RWPE2 (cell line): ENCODE measurements around the gene GJA5.

Experiments
- ATAC-seq: fragments of 200-7000 bp; cut with Tn5 transposase; 3 replicates; pipeline ENCODE4 v1.9.1; 2021; ENCODE audit warnings: low read depth
- DNase-seq: peaks from one replicate; pipeline ENCODE4 v3.0.0-alpha.2; 2020; ENCODE audit warnings: low spot score
- H3K27ac ChIP-seq: fragments of 450-650 bp; 2 replicates; pipeline ENCODE4 v1.5.1; 2017; ENCODE audit warnings: mild to moderate bottlenecking; ENCODE audit not compliant: poor library complexity, severe bottlenecking
- H3K27me3 ChIP-seq: fragments of 250-450 bp; sonication (Bioruptor Pico); 2 replicates; pipeline ENCODE4 v1.5.1; 2021; ENCODE audit warnings: mild to moderate bottlenecking, moderate library complexity; ENCODE audit not compliant: insufficient read depth, poor library complexity, severe bottlenecking
- H3K36me3 ChIP-seq: fragments of 250-450 bp; sonication (Bioruptor Pico); 2 replicates; pipeline ENCODE4 v1.5.1; 2020; ENCODE audit warnings: low read depth, mild to moderate bottlenecking, moderate library complexity
- H3K4me1 ChIP-seq: fragments of 250-450 bp; sonication (Bioruptor Pico); 2 replicates; pipeline ENCODE4 v1.5.1; 2021; ENCODE audit warnings: mild to moderate bottlenecking, moderate library complexity; ENCODE audit not compliant: insufficient read depth, poor library complexity, severe bottlenecking
- H3K4me3 ChIP-seq: fragments of 250-450 bp; sonication (Bioruptor Pico); 2 replicates; pipeline ENCODE4 v1.5.1; 2021; ENCODE audit warnings: mild to moderate bottlenecking, moderate library complexity; ENCODE audit not compliant: severe bottlenecking
- H3K9me3 ChIP-seq: fragments of 250-450 bp; sonication (Bioruptor Pico); 2 replicates; pipeline ENCODE4 v1.5.1; 2021; ENCODE audit warnings: mild to moderate bottlenecking, moderate library complexity; ENCODE audit not compliant: severe bottlenecking
- TF ChIP-seq, protein P1 (sequence below): fragments of 450-650 bp; IDR thresholded peaks from one replicate; pipeline ENCODE4 v1.5.1; 2017; ENCODE audit warnings: mild to moderate bottlenecking, moderate library complexity; ENCODE audit not compliant: poor library complexity, severe bottlenecking

GJA5 gene

DNA sequence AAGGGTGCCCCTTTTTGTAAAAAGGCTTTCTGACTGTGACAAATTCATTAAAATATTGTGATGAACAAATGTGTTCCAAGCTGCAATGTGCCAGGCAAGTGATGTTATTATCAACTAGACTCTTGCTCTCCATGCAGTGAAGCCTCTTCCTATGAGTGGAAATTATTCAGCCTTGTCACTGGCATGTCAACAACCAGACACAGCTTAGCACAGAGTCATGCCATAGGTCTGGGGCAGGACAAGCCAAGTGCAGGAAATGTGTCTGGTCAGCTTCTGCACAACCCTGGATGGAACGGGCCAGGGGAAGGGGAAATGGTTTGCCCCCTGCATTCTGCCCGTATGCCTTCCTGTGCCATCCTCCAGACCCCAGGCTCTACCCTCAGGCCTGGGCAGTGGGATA lies 27.4 kb upstream of the GJA5 start:
- no peaks in the 10 kb centered on the region for H3K27me3 ChIP-seq
- TF ChIP-seq, protein P1, sequence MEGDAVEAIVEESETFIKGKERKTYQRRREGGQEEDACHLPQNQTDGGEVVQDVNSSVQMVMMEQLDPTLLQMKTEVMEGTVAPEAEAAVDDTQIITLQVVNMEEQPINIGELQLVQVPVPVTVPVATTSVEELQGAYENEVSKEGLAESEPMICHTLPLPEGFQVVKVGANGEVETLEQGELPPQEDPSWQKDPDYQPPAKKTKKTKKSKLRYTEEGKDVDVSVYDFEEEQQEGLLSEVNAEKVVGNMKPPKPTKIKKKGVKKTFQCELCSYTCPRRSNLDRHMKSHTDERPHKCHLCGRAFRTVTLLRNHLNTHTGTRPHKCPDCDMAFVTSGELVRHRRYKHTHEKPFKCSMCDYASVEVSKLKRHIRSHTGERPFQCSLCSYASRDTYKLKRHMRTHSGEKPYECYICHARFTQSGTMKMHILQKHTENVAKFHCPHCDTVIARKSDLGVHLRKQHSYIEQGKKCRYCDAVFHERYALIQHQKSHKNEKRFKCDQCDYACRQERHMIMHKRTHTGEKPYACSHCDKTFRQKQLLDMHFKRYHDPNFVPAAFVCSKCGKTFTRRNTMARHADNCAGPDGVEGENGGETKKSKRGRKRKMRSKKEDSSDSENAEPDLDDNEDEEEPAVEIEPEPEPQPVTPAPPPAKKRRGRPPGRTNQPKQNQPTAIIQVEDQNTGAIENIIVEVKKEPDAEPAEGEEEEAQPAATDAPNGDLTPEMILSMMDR, result no peak
- no peaks in the 10 kb centered on the region for H3K4me1 ChIP-seq
- no peaks in the 10 kb centered on the region for H3K9me3 ChIP-seq
- DNase-seq, result no peak
- H3K27ac ChIP-seq, result no peak overlapping the region
- no peak overlapping the region for H3K4me3 ChIP-seq
- no peaks in the 10 kb centered on the region for H3K36me3 ChIP-seq
- ATAC-seq, result no peak

DNA sequence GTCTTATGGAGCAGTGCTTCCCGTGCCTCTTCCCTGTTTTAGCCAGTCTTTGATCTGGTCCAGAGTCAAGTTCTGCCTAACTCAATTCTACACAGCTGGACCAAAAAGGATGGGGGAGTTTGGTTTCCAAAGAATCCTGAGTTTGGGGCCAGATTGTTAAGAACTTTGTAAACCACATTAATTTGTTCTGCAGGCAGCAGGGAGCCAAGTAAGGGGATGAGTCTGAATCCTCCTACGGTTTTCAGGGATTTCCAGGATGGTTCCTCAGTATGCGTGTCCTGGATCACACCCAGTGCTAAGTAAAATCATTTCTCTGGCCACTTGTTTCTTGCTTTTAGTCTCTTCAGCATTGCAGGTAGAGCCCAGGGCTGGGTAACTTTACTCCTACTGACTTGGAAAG lies 26.1 kb upstream of the GJA5 start:
- Histone ChIP-seq H3K9me3 (no peaks in the 10 kb centered on the region), H3K4me3 (no peak overlapping the region), H3K27ac (no peak overlapping the region), H3K27me3 (no peaks in the 10 kb centered on the region), H3K36me3 (no peaks in the 10 kb centered on the region), H3K4me1 (no peaks in the 10 kb centered on the region)
- DNase-seq (no peak), ATAC-seq (no peak)
- TF ChIP-seq, protein P1, result no peak

DNA sequence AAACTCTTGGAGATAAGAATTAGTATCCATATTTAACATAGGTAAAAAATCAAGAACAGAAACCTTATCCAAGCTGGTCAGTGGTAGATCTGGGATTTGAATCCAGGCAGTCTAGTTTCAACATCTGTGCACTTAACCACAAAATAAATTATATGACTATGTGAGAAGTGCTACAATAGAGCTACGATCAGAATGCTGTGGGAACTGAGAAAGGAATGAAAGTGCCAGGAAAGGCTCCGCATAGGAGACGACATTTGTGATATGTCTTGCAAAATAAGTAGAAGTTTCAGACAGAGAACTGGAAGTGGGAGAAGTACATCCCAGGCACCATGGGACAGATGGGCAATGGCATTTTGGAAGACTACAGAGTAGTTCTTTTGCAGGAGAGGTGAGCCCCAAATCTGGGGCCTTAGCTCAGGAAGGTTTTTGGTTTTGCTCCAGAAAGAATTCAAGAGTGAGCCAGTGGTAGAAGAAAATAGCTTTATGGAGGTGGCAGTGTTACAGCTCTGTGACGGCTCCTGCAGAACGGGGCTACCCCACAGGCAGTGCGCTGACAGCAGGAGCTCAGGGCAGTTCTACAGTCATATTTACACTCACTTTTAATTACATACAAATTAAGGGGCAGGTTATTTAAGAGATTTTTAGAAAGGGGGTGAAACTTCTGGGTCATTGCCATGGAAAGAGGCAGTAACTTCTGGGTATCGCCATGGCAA lies 25.5 kb upstream of the GJA5 start:
- TF ChIP-seq, protein P1, result no peak
- H3K9me3 ChIP-seq, result no peaks in the 10 kb centered on the region
- DNase-seq (no peak), ATAC-seq (no peak)
- no peak overlapping the region for H3K4me3 ChIP-seq
- no peaks in the 10 kb centered on the region for H3K36me3 ChIP-seq
- no peaks in the 10 kb centered on the region for H3K27me3 ChIP-seq
- no peaks in the 10 kb centered on the region for H3K4me1 ChIP-seq
- no peak overlapping the region for H3K27ac ChIP-seq

- ATAC-seq (no peak), DNase-seq (no peak)
- H3K36me3 ChIP-seq, result no peaks in the 10 kb centered on the region
- no peak overlapping the region for H3K27ac ChIP-seq
- no peaks in the 10 kb centered on the region for H3K4me1 ChIP-seq
- TF ChIP-seq, protein P1, result no peak
- no peaks in the 10 kb centered on the region for H3K27me3 ChIP-seq
- H3K4me3 ChIP-seq, result no peak overlapping the region
- H3K9me3 ChIP-seq, result no peaks in the 10 kb centered on the region
Observed at GRCh38 chr1:147784941-147785340, 24.5 kb upstream of the GJA5 start.

DNA sequence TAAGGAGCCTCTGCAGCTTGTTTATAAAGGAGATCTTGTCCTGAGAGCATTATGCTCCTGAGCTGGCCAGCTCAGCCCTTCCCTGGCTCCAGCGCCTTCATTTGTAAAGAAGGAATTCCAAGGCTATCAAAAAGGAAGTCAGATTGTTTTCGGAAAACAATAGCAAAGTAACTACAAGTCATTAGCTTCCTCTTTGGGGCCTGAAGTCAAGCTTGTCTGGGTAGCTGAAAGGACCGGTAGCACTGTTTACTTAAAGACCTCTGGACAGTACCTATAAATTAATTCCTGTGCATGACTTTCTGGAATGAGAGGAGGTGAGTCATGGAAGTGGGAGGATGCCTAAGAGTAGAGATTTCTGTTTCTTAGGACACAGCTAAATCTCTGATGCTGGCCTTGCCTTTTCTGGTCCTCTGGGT lies 20.7 kb upstream of the GJA5 start:
- H3K36me3 ChIP-seq, result no peaks in the 10 kb centered on the region
- H3K4me3 ChIP-seq, result no peak overlapping the region
- DNase-seq (no peak), ATAC-seq (peak; percentile 79)
- H3K9me3 ChIP-seq, result no peaks in the 10 kb centered on the region
- no peaks in the 10 kb centered on the region for H3K27me3 ChIP-seq
- H3K4me1 ChIP-seq, result no peaks in the 10 kb centered on the region
- TF ChIP-seq, protein P1, result no peak
- H3K27ac ChIP-seq, result no peak overlapping the region
